HepG2 (cell line): ENCODE results near the gene SMTNL1. TPM values are rescaled to one million over a fixed set of nuclear protein-coding genes. Genes with fewer than 3 reads are reported as not detected.
A peak's percentile ranks its signal among the peaks of the same experiment; 100 is the strongest.

ENCODE experiments used
- GFI1 ChIP-seq: sonication (generic); formaldehyde crosslinking; IDR thresholded peaks from 2 replicates; pipeline ENCODE4 v1.5.0; 2020; ENCODE audit warnings: missing genetic modification reagents, mild to moderate bottlenecking, borderline replicate concordance
- HOXA5 ChIP-seq: sonication (generic); formaldehyde crosslinking; IDR thresholded peaks from 2 replicates; pipeline ENCODE4 v1.4.0; 2020; ENCODE audit warnings: missing genetic modification reagents
- KDM5A ChIP-seq: fragments of 200-600 bp; sonication (generic); IDR thresholded peaks from 2 replicates; pipeline ENCODE4 v1.7.0; 2018; ENCODE audit warnings: antibody characterized with exemption, mild to moderate bottlenecking, low read length, borderline replicate concordance
- MBD4 ChIP-seq: IDR thresholded peaks from 2 replicates; pipeline ENCODE4 v1.6.1; 2012; ENCODE audit warnings: low read length, inconsistent platforms, borderline replicate concordance
- NR2F2 ChIP-seq: IDR thresholded peaks from 2 replicates; pipeline ENCODE4 v1.6.1; 2012; ENCODE audit warnings: low read depth, inconsistent platforms, borderline replicate concordance
- POGZ ChIP-seq: sonication (generic); formaldehyde crosslinking; IDR thresholded peaks from 2 replicates; pipeline ENCODE4 v1.4.0; 2020; ENCODE audit warnings: mild to moderate bottlenecking, missing genetic modification reagents
- SP5 ChIP-seq: IDR thresholded peaks from 2 replicates; pipeline ENCODE4 v1.6.1; 2016; ENCODE audit warnings: low read depth, borderline replicate concordance
- SRY ChIP-seq: sonication (generic); formaldehyde crosslinking; IDR thresholded peaks from 2 replicates; pipeline ENCODE4 v1.8.0; 2022; ENCODE audit warnings: mild to moderate bottlenecking, missing genetic modification reagents
- TEAD3 ChIP-seq: optimal IDR thresholded peaks from 2 replicates; pipeline ENCODE3; 2016; ENCODE audit warnings: borderline replicate concordance
- ZBTB42 ChIP-seq: sonication (generic); formaldehyde crosslinking; IDR thresholded peaks from 2 replicates; pipeline ENCODE4 v1.5.0; 2020; ENCODE audit warnings: mild to moderate bottlenecking, missing genetic modification reagents
- ZNF335 ChIP-seq: sonication (generic); formaldehyde crosslinking; IDR thresholded peaks from 2 replicates; pipeline ENCODE4 v1.4.0; 2020; ENCODE audit warnings: missing genetic modification reagents
- ZNF354B ChIP-seq: sonication (generic); formaldehyde crosslinking; IDR thresholded peaks from 2 replicates; pipeline ENCODE4 v1.8.0; 2022; ENCODE audit warnings: mild to moderate bottlenecking, missing genetic modification reagents
- ZNF468 ChIP-seq: sonication (generic); formaldehyde crosslinking; IDR thresholded peaks from 2 replicates; pipeline ENCODE4 v1.8.0; 2022; ENCODE audit warnings: mild to moderate bottlenecking, moderate library complexity, missing genetic modification reagents
- ZNF615 ChIP-seq: sonication (generic); formaldehyde crosslinking; IDR thresholded peaks from 2 replicates; pipeline ENCODE4 v1.5.0; 2020; ENCODE audit warnings: mild to moderate bottlenecking, missing genetic modification reagents, borderline replicate concordance
- ZNF672 ChIP-seq: sonication (generic); formaldehyde crosslinking; IDR thresholded peaks from 2 replicates; pipeline ENCODE4 v1.8.1; 2022; ENCODE audit warnings: missing genetic modification reagents
- ZNF775 ChIP-seq: sonication (generic); formaldehyde crosslinking; IDR thresholded peaks from 2 replicates; pipeline ENCODE4 v1.4.0; 2020; ENCODE audit warnings: missing genetic modification reagents, mild to moderate bottlenecking, moderate library complexity, borderline replicate concordance
- ZNF790 ChIP-seq: sonication (generic); formaldehyde crosslinking; IDR thresholded peaks from 2 replicates; pipeline ENCODE4 v1.8.0; 2022; ENCODE audit warnings: missing genetic modification reagents, mild to moderate bottlenecking, borderline replicate concordance
- polyA plus RNA-seq, 8 experiments: library from polyadenylated mRNA; depleted of rRNA in 3 of 8; stranded (reverse) in 7 of 8; unstranded in 1 of 8; fragments of >200 nt; fragmentation: Illumina TruSeq in 4 of 8; extraction: Trizol in 4 of 8; gene quantifications; 2 replicates each; pipeline versions ENCODE4 v1.2.1 to v1.2.3, GENCODE V29; 2011 to 2016; ENCODE audit warnings: low read depth in 4 of 8, missing spikeins in 1 of 8, mixed read lengths in 1 of 8; ENCODE audit not compliant: insufficient read depth in 1 of 8
- total RNA-seq, 5 experiments: library from RNA; depleted of rRNA; stranded (reverse); fragments of >200 nt; fragmentation: Illumina TruSeq; extraction: Trizol; gene quantifications; 2 replicates each; pipeline ENCODE4 v1.2.3, GENCODE V29; 2016; ENCODE audit warnings: low read depth in 1 of 5
- TF ChIP-seq, protein P1 (sequence below): sonication (generic); formaldehyde crosslinking; conservative IDR thresholded peaks from 2 replicates; pipeline ENCODE4 v1.8.0; 2022; ENCODE audit warnings: missing genetic modification reagents
- TF ChIP-seq, protein P2 (sequence below): sonication (generic); formaldehyde crosslinking; IDR thresholded peaks from 2 replicates; pipeline ENCODE4 v1.4.0; 2020; ENCODE audit warnings: mild to moderate bottlenecking, missing genetic modification reagents
- TF ChIP-seq, protein P3 (sequence below): sonication (generic); formaldehyde crosslinking; IDR thresholded peaks from 2 replicates; pipeline ENCODE4 v1.4.0; 2020; ENCODE audit warnings: missing genetic modification reagents
- TF ChIP-seq, protein P4 (sequence below): sonication (generic); formaldehyde crosslinking; IDR thresholded peaks from 2 replicates; pipeline ENCODE4 v1.5.1; 2020; ENCODE audit warnings: mild to moderate bottlenecking, missing genetic modification reagents, borderline replicate concordance

SMTNL1 gene
- total and polyA plus RNA-seq, 2 of the 13 experiments (the other 11 are each of a cell fraction or from before 2014, with no cell fraction given), result 0.04 TPM; not detected in 1

DNA sequence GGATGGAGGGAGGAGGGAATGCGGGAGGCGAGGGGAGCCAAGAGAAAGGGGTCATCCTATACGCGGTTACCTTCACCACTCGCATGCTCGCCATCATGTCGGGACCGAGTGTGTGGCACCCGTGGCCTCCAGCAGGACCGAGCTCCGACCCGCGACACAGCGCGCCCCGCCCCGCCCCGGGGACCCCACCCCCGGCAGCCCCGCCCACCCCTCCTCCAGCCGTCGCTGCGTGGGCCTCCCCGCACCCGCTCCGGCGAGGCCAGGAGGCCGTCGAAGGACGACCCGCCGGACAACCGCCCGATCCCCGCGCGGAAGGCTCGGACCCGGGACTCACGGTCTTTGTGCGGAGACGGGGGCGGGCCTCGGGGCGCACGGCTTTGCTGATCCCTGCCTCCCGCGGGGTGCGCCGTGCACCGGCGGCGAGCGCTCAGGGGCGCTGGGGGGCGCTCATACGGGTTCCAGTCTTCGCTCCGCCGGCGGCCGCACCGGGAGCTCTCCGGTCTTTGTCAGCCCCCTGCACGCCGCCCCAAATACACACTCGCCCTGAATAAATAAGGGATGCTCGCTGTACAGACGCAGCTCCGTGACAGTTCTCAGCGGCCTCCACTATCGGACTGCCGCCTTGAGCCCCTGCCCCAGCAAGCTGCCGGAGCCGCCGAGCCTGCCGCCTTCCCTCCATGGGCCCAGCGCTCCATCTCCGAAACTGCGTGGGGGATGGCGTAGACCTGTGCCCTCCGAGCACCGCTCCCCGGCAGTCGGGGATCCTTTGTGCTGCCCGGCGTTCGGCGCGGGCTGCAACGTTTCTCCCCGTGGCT lies 30.3 kb downstream of the SMTNL1 start, which contains the start of gene UBE2L6 (continued):
- TF ChIP-seq, protein P1, sequence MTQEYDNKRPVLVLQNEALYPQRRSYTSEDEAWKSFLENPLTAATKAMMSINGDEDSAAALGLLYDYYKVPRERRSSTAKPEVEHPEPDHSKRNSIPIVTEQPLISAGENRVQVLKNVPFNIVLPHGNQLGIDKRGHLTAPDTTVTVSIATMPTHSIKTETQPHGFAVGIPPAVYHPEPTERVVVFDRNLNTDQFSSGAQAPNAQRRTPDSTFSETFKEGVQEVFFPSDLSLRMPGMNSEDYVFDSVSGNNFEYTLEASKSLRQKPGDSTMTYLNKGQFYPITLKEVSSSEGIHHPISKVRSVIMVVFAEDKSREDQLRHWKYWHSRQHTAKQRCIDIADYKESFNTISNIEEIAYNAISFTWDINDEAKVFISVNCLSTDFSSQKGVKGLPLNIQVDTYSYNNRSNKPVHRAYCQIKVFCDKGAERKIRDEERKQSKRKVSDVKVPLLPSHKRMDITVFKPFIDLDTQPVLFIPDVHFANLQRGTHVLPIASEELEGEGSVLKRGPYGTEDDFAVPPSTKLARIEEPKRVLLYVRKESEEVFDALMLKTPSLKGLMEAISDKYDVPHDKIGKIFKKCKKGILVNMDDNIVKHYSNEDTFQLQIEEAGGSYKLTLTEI (CRISPR knock-in tag), result no peak
- TF ChIP-seq ZNF354B (CRISPR knock-in tag), result no peak
- no peak for TF ChIP-seq ZNF335 (CRISPR knock-in tag)
- TF ChIP-seq, protein P2, sequence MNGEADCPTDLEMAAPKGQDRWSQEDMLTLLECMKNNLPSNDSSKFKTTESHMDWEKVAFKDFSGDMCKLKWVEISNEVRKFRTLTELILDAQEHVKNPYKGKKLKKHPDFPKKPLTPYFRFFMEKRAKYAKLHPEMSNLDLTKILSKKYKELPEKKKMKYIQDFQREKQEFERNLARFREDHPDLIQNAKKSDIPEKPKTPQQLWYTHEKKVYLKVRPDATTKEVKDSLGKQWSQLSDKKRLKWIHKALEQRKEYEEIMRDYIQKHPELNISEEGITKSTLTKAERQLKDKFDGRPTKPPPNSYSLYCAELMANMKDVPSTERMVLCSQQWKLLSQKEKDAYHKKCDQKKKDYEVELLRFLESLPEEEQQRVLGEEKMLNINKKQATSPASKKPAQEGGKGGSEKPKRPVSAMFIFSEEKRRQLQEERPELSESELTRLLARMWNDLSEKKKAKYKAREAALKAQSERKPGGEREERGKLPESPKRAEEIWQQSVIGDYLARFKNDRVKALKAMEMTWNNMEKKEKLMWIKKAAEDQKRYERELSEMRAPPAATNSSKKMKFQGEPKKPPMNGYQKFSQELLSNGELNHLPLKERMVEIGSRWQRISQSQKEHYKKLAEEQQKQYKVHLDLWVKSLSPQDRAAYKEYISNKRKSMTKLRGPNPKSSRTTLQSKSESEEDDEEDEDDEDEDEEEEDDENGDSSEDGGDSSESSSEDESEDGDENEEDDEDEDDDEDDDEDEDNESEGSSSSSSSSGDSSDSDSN, result peak; percentile 79
- no peak for TF ChIP-seq ZNF468 (CRISPR knock-in tag)
- no peak for TF ChIP-seq HOXA5
- 0 out of 2 replicates have a peak, but pooled peaks have one; percentile 37 for TF ChIP-seq KDM5A
- TF ChIP-seq, protein P3, sequence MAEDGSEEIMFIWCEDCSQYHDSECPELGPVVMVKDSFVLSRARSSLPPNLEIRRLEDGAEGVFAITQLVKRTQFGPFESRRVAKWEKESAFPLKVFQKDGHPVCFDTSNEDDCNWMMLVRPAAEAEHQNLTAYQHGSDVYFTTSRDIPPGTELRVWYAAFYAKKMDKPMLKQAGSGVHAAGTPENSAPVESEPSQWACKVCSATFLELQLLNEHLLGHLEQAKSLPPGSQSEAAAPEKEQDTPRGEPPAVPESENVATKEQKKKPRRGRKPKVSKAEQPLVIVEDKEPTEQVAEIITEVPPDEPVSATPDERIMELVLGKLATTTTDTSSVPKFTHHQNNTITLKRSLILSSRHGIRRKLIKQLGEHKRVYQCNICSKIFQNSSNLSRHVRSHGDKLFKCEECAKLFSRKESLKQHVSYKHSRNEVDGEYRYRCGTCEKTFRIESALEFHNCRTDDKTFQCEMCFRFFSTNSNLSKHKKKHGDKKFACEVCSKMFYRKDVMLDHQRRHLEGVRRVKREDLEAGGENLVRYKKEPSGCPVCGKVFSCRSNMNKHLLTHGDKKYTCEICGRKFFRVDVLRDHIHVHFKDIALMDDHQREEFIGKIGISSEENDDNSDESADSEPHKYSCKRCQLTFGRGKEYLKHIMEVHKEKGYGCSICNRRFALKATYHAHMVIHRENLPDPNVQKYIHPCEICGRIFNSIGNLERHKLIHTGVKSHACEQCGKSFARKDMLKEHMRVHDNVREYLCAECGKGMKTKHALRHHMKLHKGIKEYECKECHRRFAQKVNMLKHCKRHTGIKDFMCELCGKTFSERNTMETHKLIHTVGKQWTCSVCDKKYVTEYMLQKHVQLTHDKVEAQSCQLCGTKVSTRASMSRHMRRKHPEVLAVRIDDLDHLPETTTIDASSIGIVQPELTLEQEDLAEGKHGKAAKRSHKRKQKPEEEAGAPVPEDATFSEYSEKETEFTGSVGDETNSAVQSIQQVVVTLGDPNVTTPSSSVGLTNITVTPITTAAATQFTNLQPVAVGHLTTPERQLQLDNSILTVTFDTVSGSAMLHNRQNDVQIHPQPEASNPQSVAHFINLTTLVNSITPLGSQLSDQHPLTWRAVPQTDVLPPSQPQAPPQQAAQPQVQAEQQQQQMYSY, result no peak
- no peak for TF ChIP-seq GFI1 (CRISPR knock-in tag)
- TF ChIP-seq ZNF790 (CRISPR knock-in tag), result no peak; the same call in 1 of the 2 replicates
- no peak for TF ChIP-seq ZBTB42 (CRISPR knock-in tag)
- no peak for TF ChIP-seq ZNF672 (CRISPR knock-in tag)
- no peak for TF ChIP-seq POGZ (CRISPR knock-in tag)
- 0 out of 2 replicates have a peak, but pooled peaks have one; percentile 17 for TF ChIP-seq SRY (CRISPR knock-in tag)
- no peak for TF ChIP-seq NR2F2
- TF ChIP-seq, protein P4, sequence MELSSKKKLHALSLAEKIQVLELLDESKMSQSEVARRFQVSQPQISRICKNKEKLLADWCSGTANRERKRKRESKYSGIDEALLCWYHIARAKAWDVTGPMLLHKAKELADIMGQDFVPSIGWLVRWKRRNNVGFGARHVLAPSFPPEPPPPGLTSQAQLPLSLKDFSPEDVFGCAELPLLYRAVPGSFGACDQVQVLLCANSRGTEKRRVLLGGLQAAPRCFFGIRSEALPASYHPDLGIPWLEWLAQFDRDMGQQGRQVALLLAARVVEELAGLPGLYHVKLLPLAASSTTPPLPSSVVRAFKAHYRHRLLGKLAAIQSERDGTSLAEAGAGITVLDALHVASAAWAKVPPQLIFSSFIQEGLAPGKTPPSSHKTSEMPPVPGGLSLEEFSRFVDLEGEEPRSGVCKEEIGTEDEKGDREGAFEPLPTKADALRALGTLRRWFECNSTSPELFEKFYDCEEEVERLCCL (CRISPR knock-in tag), result no peak
- TF ChIP-seq SP5 (CRISPR knock-in tag), result no peak; the same call in 1 of the 2 replicates
- peak; percentile 46 for TF ChIP-seq TEAD3 (CRISPR knock-in tag)
- no peak for TF ChIP-seq MBD4
- TF ChIP-seq ZNF615 (CRISPR knock-in tag), result 0 out of 2 replicates have a peak, but pooled peaks have one; percentile 41
- TF ChIP-seq ZNF775 (CRISPR knock-in tag), result no peak
